GM12892 (cell line): ENCODE results near the gene SERBP1.

ENCODE experiments used
- POLR2A ChIP-seq: IDR thresholded peaks from 2 replicates; pipeline ENCODE4 v1.6.1; 2011; ENCODE audit warnings: low read depth, low read length, control low read depth
- TAF1 ChIP-seq: IDR thresholded peaks from 2 replicates; pipeline ENCODE4 v1.6.1; 2011; ENCODE audit warnings: low read depth, mild to moderate bottlenecking, control low read depth, low read length, borderline replicate concordance

GRCh38 chr1:67401443-67401842, 28.8 kb downstream of the SERBP1 start:
- no peak for TF ChIP-seq POLR2A
- TF ChIP-seq TAF1, result no peak
